Measurements from ENCODE around the gene GYS1.
A peak's percentile ranks its signal among the peaks of the same experiment; 100 is the strongest.

The GYS1 gene

GRCh38 chr19:49017666-49018351 is 24.7 kb upstream of the GYS1 start:
- peak; percentile 46 to 50 for DNase-seq (ENCODE audit: low read depth in 2 of 2)

- no peak for DNase-seq (ENCODE audit: low read depth in 2 of 2)
Observed at GRCh38 chr19:49017041-49017665, 24.0 kb upstream of the GYS1 start, which contains the start of gene LHB. Gene LHB, minus strand, starts transcription at chr19:49017091. Its CDS starts 10 bp downstream, at chr19:49017081.

GRCh38 chr19:49016067-49016839 is 23.1 kb upstream of the GYS1 start:
- no peak for DNase-seq (ENCODE audit: low read depth in 2 of 2)

- no peak for DNase-seq (ENCODE audit: low read depth in 2 of 2)
Observed at GRCh38 chr19:49014870-49015255, 21.8 kb upstream of the GYS1 start.

- no peak for DNase-seq (ENCODE audit: low read depth in 2 of 2)
Observed at GRCh38 chr19:49014123-49014869, 21.2 kb upstream of the GYS1 start.

- DNase-seq (ENCODE audit: low read depth in 2 of 2) = no peak
Observed at GRCh38 chr19:49011194-49011593, 18.1 kb upstream of the GYS1 start.

- DNase-seq (ENCODE audit: low read depth in 2 of 2) = no peak
Observed at GRCh38 chr19:49010453-49010852, 17.3 kb upstream of the GYS1 start.

- no peak for DNase-seq (ENCODE audit: low read depth in 2 of 2)
Observed at GRCh38 chr19:49009828-49010227, 16.7 kb upstream of the GYS1 start.

GRCh38 chr19:49006905-49007304 is 13.8 kb upstream of the GYS1 start:
- no peak for DNase-seq (ENCODE audit: low read depth in 2 of 2)

- no peak for DNase-seq (ENCODE audit: low read depth in 2 of 2)
Observed at GRCh38 chr19:49004964-49005614, 12.0 kb upstream of the GYS1 start.

- no peak for DNase-seq (ENCODE audit: low read depth in 2 of 2)
Observed at GRCh38 chr19:49004133-49004532, 11.0 kb upstream of the GYS1 start.

- peak; percentile 49 to 55 for DNase-seq (ENCODE audit: low read depth in 2 of 2)
Observed at GRCh38 chr19:48999481-49000325, 6.6 kb upstream of the GYS1 start.

GRCh38 chr19:48997972-48998371 is 4.9 kb upstream of the GYS1 start:
- peak; percentile 41 to 44 for DNase-seq (ENCODE audit: low read depth in 2 of 2)

- no peak for DNase-seq (ENCODE audit: low read depth in 2 of 2)
Observed at GRCh38 chr19:48994035-48994386, 902 bp upstream of the GYS1 start.

- no peak for DNase-seq (ENCODE audit: low read depth in 2 of 2)
Observed at GRCh38 chr19:48992581-48993174, 431 bp downstream of the GYS1 start.

- DNase-seq (ENCODE audit: low read depth in 2 of 2) = no peak
Observed at GRCh38 chr19:48991873-48992580, 1.1 kb downstream of the GYS1 start.

- no peak for DNase-seq (ENCODE audit: low read depth in 2 of 2)
Observed at GRCh38 chr19:48991011-48991609, 2.0 kb downstream of the GYS1 start.

GRCh38 chr19:48990400-48990799 is 2.7 kb downstream of the GYS1 start:
- DNase-seq (ENCODE audit: low read depth in 2 of 2) = no peak

GRCh38 chr19:48989701-48990291 is 3.3 kb downstream of the GYS1 start:
- DNase-seq (ENCODE audit: low read depth in 2 of 2) = no peak
